Activated T-cell treated with anti-CD3 and anti-CD28 coated beads, Interleukin-2, amount 50 U/mL, for 72 hours (primary cell): ENCODE results near the gene GRID2IP. TPM values are rescaled to one million over a fixed set of nuclear protein-coding genes. Genes with fewer than 3 reads are reported as not detected.

Source experiments
- ATAC-seq, 2 donors: fragments of 150-1000 bp; cut with Tn5 transposase; replicated peaks in 1 of 2; 2 replicates each; pipeline ENCODE4 v1.10.0; 2021; ENCODE audit warnings: moderate library complexity in 2 of 2, mild to moderate bottlenecking in 1 of 2
- DNase-seq, 2 donors: peaks; one replicate each; pipeline ENCODE4 v3.0.0; 2021 to 2022; ENCODE audit warnings: mixed read lengths in 1 of 2
- H3K27ac Mint-ChIP-seq: one replicate; pipeline ENCODE4 v1.8.0; 2022; ENCODE audit warnings: mild to moderate bottlenecking, moderate library complexity, mixed read lengths
- H3K27me3 Mint-ChIP-seq: one replicate; pipeline ENCODE4 v1.8.0; 2022; ENCODE audit warnings: low read depth, mixed read lengths
- H3K36me3 Mint-ChIP-seq, 2 donors: one replicate each; pipeline ENCODE4 v1.8.0; 2022; ENCODE audit warnings: mixed read lengths in 2 of 2, mild to moderate bottlenecking in 1 of 2; ENCODE audit not compliant: insufficient read depth in 2 of 2
- H3K4me1 Mint-ChIP-seq: one replicate; pipeline ENCODE4 v1.8.0; 2022; ENCODE audit warnings: low read depth, mixed read lengths
- H3K4me3 Mint-ChIP-seq, 2 donors: one replicate each; pipeline ENCODE4 v1.8.0; 2022; ENCODE audit warnings: mild to moderate bottlenecking in 2 of 2, mixed read lengths in 2 of 2, moderate library complexity in 2 of 2
- H3K9me3 Mint-ChIP-seq, 2 donors: one replicate each; pipeline ENCODE4 v1.8.0; 2022; ENCODE audit warnings: mixed read lengths in 2 of 2
- total RNA-seq, 2 donors: library from RNA; stranded (reverse); gene quantifications; one replicate each; pipeline ENCODE4 v1.2.3, GENCODE V29; 2022

Gene GRID2IP
- total RNA-seq, 2 donors from 2014 or later: 0.28 to 0.29 TPM

DNA sequence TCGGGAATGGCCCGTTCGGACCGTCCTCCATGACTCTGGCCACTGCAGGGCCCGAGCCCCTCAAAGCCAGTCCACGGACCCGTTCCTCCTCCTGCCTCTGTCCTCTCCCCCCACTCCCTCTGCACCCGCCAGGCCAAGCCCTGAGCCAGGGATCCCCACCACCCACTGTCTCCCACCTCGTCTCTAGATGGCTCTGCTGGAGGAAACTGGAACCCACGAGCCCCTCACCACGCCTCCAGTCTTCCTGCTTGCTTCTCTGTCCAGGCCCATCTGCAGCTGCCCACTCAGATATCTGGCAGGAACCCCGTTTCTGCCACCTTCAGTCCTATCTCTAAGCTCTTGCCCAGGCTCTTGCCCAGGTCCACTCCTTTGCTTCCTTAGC lies 24.3 kb downstream of the GRID2IP start:
- DNase-seq (no peak), ATAC-seq (no peak)
- H3K36me3 Mint-ChIP-seq: no peaks in the 10 kb centered on the region
- H3K4me1 Mint-ChIP-seq: peaks cover 12% of the 10 kb centered on the region
- H3K4me3 Mint-ChIP-seq: peak overlapping the region; percentile 60 to 83
- H3K27me3 Mint-ChIP-seq: peaks cover 39% of the 10 kb centered on the region
- no peaks in the 10 kb centered on the region for H3K9me3 Mint-ChIP-seq
- no peak overlapping the region for H3K27ac Mint-ChIP-seq

- no peaks in the 10 kb centered on the region for H3K9me3 Mint-ChIP-seq
- H3K27me3 Mint-ChIP-seq: no peaks in the 10 kb centered on the region
- no peaks in the 10 kb centered on the region for H3K36me3 Mint-ChIP-seq
- ATAC-seq: no peak
- no peak overlapping the region for H3K4me3 Mint-ChIP-seq
- no peak for DNase-seq
- H3K27ac Mint-ChIP-seq: no peak overlapping the region
- H3K4me1 Mint-ChIP-seq: peaks cover 9% of the 10 kb centered on the region
Observed at GRCh38 chr7:6520163-6520981, 30.9 kb downstream of the GRID2IP start.

DNA sequence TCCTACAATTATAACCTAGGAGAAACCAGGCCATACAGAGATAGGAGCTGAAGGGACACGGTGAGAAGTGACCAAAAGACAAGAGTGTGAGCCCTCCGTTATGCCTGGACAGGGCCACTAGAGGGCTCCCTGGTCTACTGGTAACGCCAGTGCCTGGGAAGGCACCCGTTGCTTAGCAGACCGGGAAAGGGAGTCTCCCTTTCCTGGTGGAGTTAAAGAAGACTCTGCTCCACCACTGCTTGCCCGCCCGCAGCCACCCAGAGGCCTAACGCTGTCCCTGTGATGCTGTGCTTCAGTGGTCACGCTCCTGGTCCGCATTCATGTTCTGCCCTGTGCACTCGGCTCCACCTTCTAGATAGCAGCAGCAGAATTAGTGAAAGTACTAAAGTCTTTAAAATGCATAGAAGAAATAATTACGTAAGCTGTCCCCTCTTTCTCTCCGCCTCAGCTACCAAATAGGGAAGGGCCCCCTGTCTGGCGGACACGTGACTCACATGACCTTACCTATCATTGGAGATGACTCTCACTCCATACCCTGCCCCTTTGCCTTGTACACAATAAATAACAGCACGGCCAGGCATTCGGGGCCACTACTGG lies 34.8 kb downstream of the GRID2IP start:
- Mint-ChIP-seq H3K27me3 (no peaks in the 10 kb centered on the region), H3K36me3 (no peaks in the 10 kb centered on the region), H3K4me1 (peaks cover 9% of the 10 kb centered on the region), H3K4me3 (peak overlapping the region; percentile 90 to 96), H3K9me3 (no peaks in the 10 kb centered on the region), H3K27ac (no peak overlapping the region)
- DNase-seq (peak; percentile 71 to 75), ATAC-seq (peak; percentile 71 to 81)

DNA sequence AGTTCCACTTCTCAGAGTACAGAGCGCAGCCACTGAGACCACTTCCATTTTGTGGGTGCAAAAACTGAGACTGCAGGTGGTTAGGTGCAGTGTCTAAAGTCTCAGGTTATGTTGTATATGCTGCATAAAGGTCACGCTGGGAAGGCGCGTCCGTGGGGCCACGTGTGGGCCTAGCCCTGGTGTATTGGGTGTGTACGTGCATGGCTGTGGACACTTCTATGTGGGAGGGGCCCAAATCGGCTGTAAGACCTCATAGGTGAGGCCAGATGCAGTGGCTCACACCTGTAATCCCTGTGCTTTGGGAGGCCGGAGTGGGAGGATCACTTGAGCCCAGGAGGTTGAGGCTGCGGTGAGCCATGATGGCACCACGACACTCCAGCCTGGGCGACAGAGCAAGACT lies 37.7 kb downstream of the GRID2IP start:
- Mint-ChIP-seq H3K27ac (no peak overlapping the region), H3K9me3 (no peaks in the 10 kb centered on the region), H3K4me3 (no peak overlapping the region), H3K27me3 (no peaks in the 10 kb centered on the region), H3K36me3 (no peaks in the 10 kb centered on the region), H3K4me1 (peaks cover 9% of the 10 kb centered on the region)
- ATAC-seq (no peak), DNase-seq (no peak)

- H3K27me3 Mint-ChIP-seq: no peaks in the 10 kb centered on the region
- ATAC-seq (no peak), DNase-seq (no peak)
- H3K9me3 Mint-ChIP-seq: no peaks in the 10 kb centered on the region
- H3K4me1 Mint-ChIP-seq: peaks cover 9% of the 10 kb centered on the region
- H3K4me3 Mint-ChIP-seq: no peak overlapping the region
- no peak overlapping the region for H3K27ac Mint-ChIP-seq
- no peaks in the 10 kb centered on the region for H3K36me3 Mint-ChIP-seq
Observed at GRCh38 chr7:6512892-6513291, 38.4 kb downstream of the GRID2IP start.

DNA sequence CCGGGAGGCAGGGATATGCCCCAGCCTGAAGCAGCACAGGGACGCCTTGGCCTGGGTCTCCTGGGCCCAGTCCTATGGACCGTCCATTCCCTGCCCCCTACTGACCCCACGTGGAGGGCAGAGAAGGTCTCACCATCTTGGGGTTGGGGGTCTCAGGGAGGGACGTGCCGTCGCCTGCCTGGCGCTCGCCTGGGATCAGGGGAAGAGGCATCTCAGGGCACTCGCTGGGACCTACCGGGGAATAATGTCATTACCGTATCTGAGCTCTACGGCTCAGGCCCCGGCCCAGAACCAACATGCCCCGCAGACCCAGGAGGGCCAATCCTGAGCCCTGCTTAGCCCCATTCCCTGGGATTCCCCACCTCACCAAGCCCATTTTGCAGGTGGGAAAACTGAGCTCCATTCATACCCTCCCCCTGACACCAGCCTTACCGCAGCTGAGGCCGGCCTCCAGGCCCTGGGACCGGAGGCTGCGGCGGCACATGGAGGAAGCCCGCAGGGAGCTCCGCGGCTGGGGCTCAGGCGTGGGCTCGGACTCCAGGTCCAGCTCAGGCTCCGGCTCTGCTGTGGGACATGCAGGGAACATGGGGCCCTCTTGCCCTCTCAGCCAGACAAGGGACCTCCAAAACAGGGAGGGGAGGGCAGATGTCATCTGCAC lies 40.7 kb downstream of the GRID2IP start:
- no peak overlapping the region for H3K27ac Mint-ChIP-seq
- H3K4me3 Mint-ChIP-seq: no peak overlapping the region
- no peaks in the 10 kb centered on the region for H3K36me3 Mint-ChIP-seq
- no peaks in the 10 kb centered on the region for H3K4me1 Mint-ChIP-seq
- H3K27me3 Mint-ChIP-seq: no peaks in the 10 kb centered on the region
- H3K9me3 Mint-ChIP-seq: no peaks in the 10 kb centered on the region
- ATAC-seq: no peak
- no peak for DNase-seq

- Mint-ChIP-seq H3K27ac (no peak overlapping the region), H3K36me3 (no peaks in the 10 kb centered on the region), H3K4me1 (no peaks in the 10 kb centered on the region), H3K9me3 (no peaks in the 10 kb centered on the region), H3K4me3 (no peak overlapping the region), H3K27me3 (no peaks in the 10 kb centered on the region)
- no peak for DNase-seq
- no peak for ATAC-seq
Observed at GRCh38 chr7:6508950-6509349, 42.3 kb downstream of the GRID2IP start.

DNA sequence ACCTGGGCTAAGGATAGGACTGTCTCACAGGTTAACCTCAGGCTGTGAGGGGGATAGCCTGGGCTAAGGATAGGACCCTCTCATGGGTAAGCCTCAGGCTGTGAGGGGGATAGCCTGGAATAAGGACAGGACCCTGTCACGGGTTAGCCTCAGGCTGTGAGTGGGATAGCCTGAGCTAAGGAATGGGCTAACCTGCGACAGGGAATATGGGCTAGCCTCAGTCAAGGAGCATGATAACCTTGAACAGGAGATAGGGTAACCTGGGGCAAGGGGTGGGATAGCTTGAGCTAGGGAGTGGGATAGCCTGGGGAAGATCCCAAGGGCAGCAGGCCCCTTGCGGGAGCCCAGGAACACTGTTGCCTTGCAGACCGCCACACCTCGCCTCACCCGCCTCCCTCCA lies 42.7 kb downstream of the GRID2IP start:
- Mint-ChIP-seq H3K4me1 (no peaks in the 10 kb centered on the region), H3K9me3 (no peaks in the 10 kb centered on the region), H3K36me3 (no peaks in the 10 kb centered on the region), H3K27me3 (no peaks in the 10 kb centered on the region), H3K27ac (no peak overlapping the region), H3K4me3 (no peak overlapping the region)
- no peak for DNase-seq
- no peak for ATAC-seq

GRCh38 chr7:6507906-6508305 lies 43.4 kb downstream of the GRID2IP start:
- Mint-ChIP-seq H3K36me3 (no peaks in the 10 kb centered on the region), H3K9me3 (no peaks in the 10 kb centered on the region)
- ATAC-seq: no peak

GRCh38 chr7:6505685-6506559 lies 45.3 kb downstream of the GRID2IP start:
- ATAC-seq (no peak), DNase-seq (no peak)
- H3K27ac Mint-ChIP-seq: no peak overlapping the region
- H3K9me3 Mint-ChIP-seq: no peaks in the 10 kb centered on the region
- no peaks in the 10 kb centered on the region for H3K4me1 Mint-ChIP-seq
- no peak overlapping the region for H3K4me3 Mint-ChIP-seq
- H3K27me3 Mint-ChIP-seq: no peaks in the 10 kb centered on the region
- H3K36me3 Mint-ChIP-seq: no peaks in the 10 kb centered on the region

More at GRCh38 chr7:6507906-6508305, 43.4 kb downstream of the GRID2IP start:
- no peaks in the 10 kb centered on the region for H3K27me3 Mint-ChIP-seq
- H3K27ac Mint-ChIP-seq: no peak overlapping the region
- no peak for DNase-seq
- no peak overlapping the region for H3K4me3 Mint-ChIP-seq
- no peaks in the 10 kb centered on the region for H3K4me1 Mint-ChIP-seq

DNA sequence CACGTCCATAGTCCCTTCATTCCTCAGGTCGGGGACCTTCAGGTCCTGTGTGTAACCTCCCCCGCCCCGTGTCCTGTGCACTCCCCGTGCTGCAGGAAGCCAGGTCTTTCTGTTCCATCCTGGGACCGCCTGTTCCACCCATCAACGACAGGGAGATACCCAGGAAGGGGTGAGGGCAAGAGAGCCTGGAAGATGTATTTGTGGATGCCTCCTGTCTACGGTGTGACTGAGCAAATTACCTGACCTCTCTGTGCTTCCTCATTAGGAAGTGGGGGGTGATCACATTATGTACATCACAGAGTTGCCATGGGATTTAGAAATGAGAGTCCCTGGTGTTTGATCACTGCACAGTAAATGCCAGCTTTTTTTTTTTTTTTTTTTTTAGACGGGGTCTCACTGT lies 46.3 kb downstream of the GRID2IP start:
- Mint-ChIP-seq H3K27me3 (no peaks in the 10 kb centered on the region), H3K4me1 (no peaks in the 10 kb centered on the region), H3K27ac (no peak overlapping the region), H3K36me3 (no peaks in the 10 kb centered on the region), H3K4me3 (peak overlapping the region; percentile 95 to 96), H3K9me3 (no peaks in the 10 kb centered on the region)
- DNase-seq (no peak), ATAC-seq (no peak)

GRCh38 chr7:6502886-6503285 lies 48.4 kb downstream of the GRID2IP start:
- DNase-seq (no peak), ATAC-seq (no peak)
- Mint-ChIP-seq H3K36me3 (no peaks in the 10 kb centered on the region), H3K9me3 (no peaks in the 10 kb centered on the region), H3K4me1 (no peaks in the 10 kb centered on the region), H3K27me3 (no peaks in the 10 kb centered on the region), H3K4me3 (no peak overlapping the region), H3K27ac (no peak overlapping the region)
